ENCODE data around the gene TFIP11.

- no peak for TF ChIP-seq POLR2AphosphoS5 (IDR thresholded peaks at IDR 0.05; ENCODE audit: low read depth, low read length)
- no peak for TF ChIP-seq SIN3A (IDR thresholded peaks at IDR 0.05; ENCODE audit: borderline replicate concordance, insufficient read depth, low read length)
These were observed 33.1 kb upstream of the TFIP11 start for GRCh38 chr22:26545385-26545784.

All from PFSK-1 (cell line).